Measurements from ENCODE around the gene RPL6.

Gene RPL6

GRCh38 chr12:112370868-112371510, 38.4 kb downstream of the RPL6 start:
- DNase-seq, result no peak

- no peak for DNase-seq
Observed at GRCh38 chr12:112370199-112370598, 39.2 kb downstream of the RPL6 start.

DNA sequence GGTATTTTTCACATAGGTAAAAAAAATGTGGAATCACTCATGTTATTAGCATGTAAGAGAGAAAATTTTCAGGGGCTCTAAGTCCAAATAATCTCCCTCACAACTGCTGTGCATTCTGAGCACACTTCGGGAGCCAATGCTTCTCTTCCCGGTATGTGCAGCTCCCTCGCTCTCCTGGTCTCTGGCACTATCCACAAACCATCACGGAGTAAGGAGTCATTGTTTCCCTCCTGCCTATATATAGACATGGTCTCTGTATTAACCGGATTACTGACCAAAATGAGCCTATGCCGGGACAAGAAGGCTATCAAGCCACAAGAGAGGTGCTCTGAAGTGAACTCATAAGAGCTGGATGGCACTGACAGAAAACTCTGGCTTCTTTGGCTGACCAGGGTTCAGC, 40.5 kb downstream of the RPL6 start:
- DNase-seq, result no peak

GRCh38 chr12:112367965-112368364, 41.4 kb downstream of the RPL6 start:
- no peak for DNase-seq

GRCh38 chr12:112362310-112362709, 47.1 kb downstream of the RPL6 start:
- no peak for DNase-seq

- no peak for DNase-seq
Observed at GRCh38 chr12:112361271-112361670, 48.1 kb downstream of the RPL6 start.

DNA sequence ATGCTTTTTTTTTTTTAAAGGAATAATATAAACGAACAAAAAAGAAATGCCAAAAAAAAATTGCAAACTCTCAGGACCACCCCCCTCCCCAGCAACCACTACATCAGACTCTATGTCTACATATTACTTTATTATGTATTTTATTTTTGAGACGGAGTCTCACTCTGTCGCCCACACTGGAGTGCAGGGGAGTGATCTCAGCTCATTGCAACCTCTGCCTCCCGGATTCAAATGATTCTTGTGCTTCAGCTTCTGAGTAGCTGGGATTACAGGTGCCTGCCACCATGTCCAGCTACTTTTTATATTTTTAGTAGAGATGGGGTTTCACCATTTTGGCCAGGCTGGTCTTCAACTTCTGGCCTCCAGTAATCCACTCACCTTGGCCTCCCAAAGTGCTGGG, 50.1 kb downstream of the RPL6 start:
- no peak for DNase-seq

DNA sequence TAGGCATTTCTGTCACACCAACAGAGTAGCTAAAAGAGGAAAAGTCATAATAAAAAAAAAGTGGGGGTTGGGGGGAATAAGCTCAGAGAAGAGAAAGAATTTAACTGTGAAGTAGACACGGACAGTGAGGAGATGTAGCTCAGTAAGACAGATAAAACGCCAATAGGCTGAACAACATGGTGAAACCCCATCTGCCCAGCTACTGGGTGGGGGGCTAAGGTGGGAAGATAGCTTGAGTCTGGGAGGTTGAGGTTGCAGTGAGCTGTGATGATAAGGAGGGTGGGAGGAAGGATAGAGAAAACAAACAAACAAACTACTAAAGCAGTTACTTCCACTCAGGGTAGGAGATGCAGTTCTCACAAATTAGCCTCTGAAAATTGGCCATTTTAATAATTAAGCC, 52.2 kb downstream of the RPL6 start:
- DNase-seq, result no peak
